Parathyroid adenoma (tissue), 2 donors: Measurements from ENCODE around the gene ZSCAN16.
"Not testable (repeated sequence)": the region's sequence is repeated elsewhere in the genome, so short reads cannot be mapped to it uniquely, and the experiment has no call there.

Experiments
- H2AFZ ChIP-seq: fragments of 300-600 bp; sonication (generic); one replicate; pipeline ENCODE4 v1.7.0; 2017; ENCODE audit warnings: antibody characterized with exemption, mild to moderate bottlenecking
- H3K27ac ChIP-seq: fragments of 300-600 bp; sonication (generic); one replicate; pipeline ENCODE4 v1.7.0; 2017
- H3K27me3 ChIP-seq: fragments of 300-600 bp; sonication (generic); one replicate; pipeline ENCODE4 v1.7.0; 2017; ENCODE audit warnings: low read length; ENCODE audit not compliant: control insufficient read depth, insufficient read depth
- H3K36me3 ChIP-seq: fragments of 300-600 bp; sonication (generic); one replicate; pipeline ENCODE4 v1.7.0; 2017; ENCODE audit warnings: low read length; ENCODE audit not compliant: control insufficient read depth, insufficient read depth
- H3K4me1 ChIP-seq: fragments of 300-600 bp; sonication (generic); one replicate; pipeline ENCODE4 v1.7.0; 2017; ENCODE audit warnings: control low read depth
- H3K4me2 ChIP-seq: fragments of 300-600 bp; sonication (generic); one replicate; pipeline ENCODE4 v1.7.0; 2017; ENCODE audit warnings: low read length
- H3K4me3 ChIP-seq: fragments of 300-600 bp; sonication (generic); one replicate; pipeline ENCODE4 v1.7.0; 2017; ENCODE audit warnings: low read depth, low read length
- H3K79me2 ChIP-seq: fragments of 300-600 bp; sonication (generic); one replicate; pipeline ENCODE4 v1.7.0; 2017; ENCODE audit warnings: control low read depth
- H3K9ac ChIP-seq: fragments of 300-600 bp; sonication (generic); one replicate; pipeline ENCODE4 v1.7.0; 2017; ENCODE audit warnings: mild to moderate bottlenecking
- H3K9me3 ChIP-seq: fragments of 300-600 bp; sonication (generic); one replicate; pipeline ENCODE4 v1.7.0; 2017; ENCODE audit warnings: low read length; ENCODE audit not compliant: control insufficient read depth
- CTCF ChIP-seq: fragments of 300-600 bp; sonication (generic); IDR thresholded peaks from one replicate; pipeline ENCODE4 v1.7.0; 2017; ENCODE audit warnings: antibody characterized with exemption, mild to moderate bottlenecking
- donor health status: primary hyperparathyroidism.

ZSCAN16 gene

GRCh38 chr6:28081486-28081751 lies 43.0 kb upstream of the ZSCAN16 start:
- Histone ChIP-seq H3K79me2 (no peaks in the 10 kb centered on the region), H3K27ac (peak overlapping the region; percentile 94), H3K9ac (peak overlapping the region; percentile 20), H3K4me2 (peak overlapping the region; percentile 84), H3K27me3 (no peaks in the 10 kb centered on the region), H3K4me3 (peak overlapping the region; percentile 99), H3K36me3 (no peaks in the 10 kb centered on the region), H2AFZ (peak overlapping the region; percentile 82), H3K4me1 (peaks cover 6% of the 10 kb centered on the region), H3K9me3 (no peaks in the 10 kb centered on the region)
- no peak for TF ChIP-seq CTCF

- Histone ChIP-seq H3K9ac (no peak overlapping the region), H3K4me1 (peaks cover 6% of the 10 kb centered on the region), H3K27ac (no peak overlapping the region), H3K27me3 (no peaks in the 10 kb centered on the region), H2AFZ (no peak overlapping the region), H3K9me3 (no peaks in the 10 kb centered on the region), H3K36me3 (peaks cover 5% of the 10 kb centered on the region), H3K4me3 (no peak overlapping the region), H3K79me2 (no peaks in the 10 kb centered on the region), H3K4me2 (no peak overlapping the region)
- no peak for TF ChIP-seq CTCF
Measured at GRCh38 chr6:28082939-28083338, 41.5 kb upstream of the ZSCAN16 start.

- H3K4me2 ChIP-seq: no peak overlapping the region
- H3K27ac ChIP-seq: no peak overlapping the region
- peaks cover 4% of the 10 kb centered on the region for H3K9me3 ChIP-seq
- no peak for TF ChIP-seq CTCF
- H3K9ac ChIP-seq: no peak overlapping the region
- H3K27me3 ChIP-seq: no peaks in the 10 kb centered on the region
- H3K36me3 ChIP-seq: peaks cover 12% of the 10 kb centered on the region
- H2AFZ ChIP-seq: no peak overlapping the region
- H3K4me3 ChIP-seq: no peak overlapping the region
- no peaks in the 10 kb centered on the region for H3K79me2 ChIP-seq
- no peaks in the 10 kb centered on the region for H3K4me1 ChIP-seq
Measured at GRCh38 chr6:28089054-28089453, 35.4 kb upstream of the ZSCAN16 start.

GRCh38 chr6:28090917-28091586 lies 33.4 kb upstream of the ZSCAN16 start:
- Histone ChIP-seq H3K4me1 (no peaks in the 10 kb centered on the region), H3K79me2 (no peaks in the 10 kb centered on the region), H3K9me3 (peaks cover 4% of the 10 kb centered on the region), H3K27ac (no peak overlapping the region), H3K4me2 (no peak overlapping the region), H3K36me3 (peaks cover 12% of the 10 kb centered on the region), H3K9ac (no peak overlapping the region), H3K4me3 (no peak overlapping the region), H2AFZ (no peak overlapping the region), H3K27me3 (no peaks in the 10 kb centered on the region)
- no peak for TF ChIP-seq CTCF

- not testable (repeated sequence) for H3K9me3 ChIP-seq, H3K4me3 ChIP-seq, H3K4me2 ChIP-seq, H3K36me3 ChIP-seq, H3K9ac ChIP-seq, H3K4me1 ChIP-seq, H2AFZ ChIP-seq, H3K27me3 ChIP-seq, H3K27ac ChIP-seq, H3K79me2 ChIP-seq
Measured at GRCh38 chr6:28102222-28102621, 22.2 kb upstream of the ZSCAN16 start.

- H3K9ac ChIP-seq, H3K36me3 ChIP-seq, H3K79me2 ChIP-seq, H3K4me3 ChIP-seq, H2AFZ ChIP-seq, H3K9me3 ChIP-seq, H3K27ac ChIP-seq, H3K4me1 ChIP-seq, H3K4me2 ChIP-seq, H3K27me3 ChIP-seq: not testable (repeated sequence)
Measured at GRCh38 chr6:28102699-28103098, 21.7 kb upstream of the ZSCAN16 start.
